ENCODE data around the gene MAP4K5. TPM values are rescaled to one million over a fixed set of nuclear protein-coding genes. Genes with fewer than 3 reads are reported as not detected.

Gene MAP4K5
- total and polyA plus RNA-seq, 4 donors, result 12.4 to 105 (median 30.2) TPM

- ATAC-seq (ENCODE audit: insufficient read depth, low FRiP score) (no peak), DNase-seq (peak in 2 of 3 donors; percentile 76 to 86)
- Histone ChIP-seq H3K9ac (ENCODE audit: insufficient read depth in 1 of 2, low read length in 2 of 2) (no peak overlapping the region), H3K27ac (ENCODE audit: low read depth in 1 of 2, low read length in 1 of 2) (no peak overlapping the region), H3K27me3 (ENCODE audit: control insufficient read depth in 3 of 3, insufficient read depth in 3 of 3, low read length in 2 of 3) (no peaks in the 10 kb centered on the region), H3K4me1 (ENCODE audit: control insufficient read depth in 5 of 5, insufficient read depth in 5 of 5, low read length in 5 of 5) (peaks cover 0 to 5% (median 0%) of the 10 kb centered on the region in 5 donors), H3K4me3 (no peak overlapping the region), H3K36me3 (ENCODE audit: control insufficient read depth in 4 of 4, insufficient read depth in 4 of 4, low read length in 4 of 4) (peaks cover 8 to 47% (median 28%) of the 10 kb centered on the region in 4 donors), H3K9me3 (ENCODE audit: control insufficient read depth in 4 of 4, insufficient read depth in 3 of 4, low read length in 3 of 4) (peaks cover 0 to 2% (median 0%) of the 10 kb centered on the region in 4 donors)
- WGBS, 2 donors, result 88 to 100% methylated on average over 1 of the region's 1 CpG
- TF ChIP-seq, protein P1, sequence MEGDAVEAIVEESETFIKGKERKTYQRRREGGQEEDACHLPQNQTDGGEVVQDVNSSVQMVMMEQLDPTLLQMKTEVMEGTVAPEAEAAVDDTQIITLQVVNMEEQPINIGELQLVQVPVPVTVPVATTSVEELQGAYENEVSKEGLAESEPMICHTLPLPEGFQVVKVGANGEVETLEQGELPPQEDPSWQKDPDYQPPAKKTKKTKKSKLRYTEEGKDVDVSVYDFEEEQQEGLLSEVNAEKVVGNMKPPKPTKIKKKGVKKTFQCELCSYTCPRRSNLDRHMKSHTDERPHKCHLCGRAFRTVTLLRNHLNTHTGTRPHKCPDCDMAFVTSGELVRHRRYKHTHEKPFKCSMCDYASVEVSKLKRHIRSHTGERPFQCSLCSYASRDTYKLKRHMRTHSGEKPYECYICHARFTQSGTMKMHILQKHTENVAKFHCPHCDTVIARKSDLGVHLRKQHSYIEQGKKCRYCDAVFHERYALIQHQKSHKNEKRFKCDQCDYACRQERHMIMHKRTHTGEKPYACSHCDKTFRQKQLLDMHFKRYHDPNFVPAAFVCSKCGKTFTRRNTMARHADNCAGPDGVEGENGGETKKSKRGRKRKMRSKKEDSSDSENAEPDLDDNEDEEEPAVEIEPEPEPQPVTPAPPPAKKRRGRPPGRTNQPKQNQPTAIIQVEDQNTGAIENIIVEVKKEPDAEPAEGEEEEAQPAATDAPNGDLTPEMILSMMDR (IDR thresholded peaks at IDR 0.05; ENCODE audit: control extremely low read depth, extremely low read depth), result no peak
Measured at GRCh38 chr14:50452296-50452695, 80.1 kb downstream of the MAP4K5 start.

DNA sequence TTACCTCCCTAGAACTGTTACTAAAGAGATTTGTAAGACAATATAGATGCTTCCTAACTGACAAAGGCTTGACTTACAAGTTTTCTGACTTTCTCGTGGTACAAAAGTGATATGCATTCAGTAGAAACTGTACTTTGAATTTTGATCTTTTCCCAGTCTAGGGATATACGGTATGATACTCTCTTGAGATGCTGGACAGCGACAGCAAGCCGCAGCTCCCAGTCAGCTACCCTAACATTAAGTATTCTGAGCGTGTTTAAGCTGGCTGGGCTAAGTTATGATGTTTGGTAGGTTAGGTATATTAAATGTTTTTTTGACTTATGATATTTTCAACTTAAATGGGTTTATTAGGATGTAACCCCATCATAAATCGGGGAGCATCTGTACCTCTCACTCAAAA is 80.5 kb downstream of the MAP4K5 start:
- Histone ChIP-seq H3K27ac (ENCODE audit: low read depth in 1 of 2, low read length in 1 of 2) (no peak overlapping the region), H3K9me3 (ENCODE audit: control insufficient read depth in 4 of 4, insufficient read depth in 3 of 4, low read length in 3 of 4) (peaks cover 0 to 2% (median 0%) of the 10 kb centered on the region in 4 donors), H3K27me3 (ENCODE audit: control insufficient read depth in 3 of 3, insufficient read depth in 3 of 3, low read length in 2 of 3) (no peaks in the 10 kb centered on the region), H3K36me3 (ENCODE audit: control insufficient read depth in 4 of 4, insufficient read depth in 4 of 4, low read length in 4 of 4) (peaks cover 6 to 45% (median 25%) of the 10 kb centered on the region in 4 donors), H3K9ac (ENCODE audit: insufficient read depth in 1 of 2, low read length in 2 of 2) (no peak overlapping the region), H3K4me3 (no peak overlapping the region), H3K4me1 (ENCODE audit: control insufficient read depth in 5 of 5, insufficient read depth in 5 of 5, low read length in 5 of 5) (peaks cover 0 to 5% (median 0%) of the 10 kb centered on the region in 5 donors)
- DNase-seq (peak in 1 of 3 donors; percentile 5), ATAC-seq (ENCODE audit: insufficient read depth, low FRiP score) (no peak)
- 97 to 98% methylated on average over 6 of the region's 6 CpGs for WGBS, 2 donors
- TF ChIP-seq, protein P1 (IDR thresholded peaks at IDR 0.05; ENCODE audit: control extremely low read depth, extremely low read depth), result no peak

DNA sequence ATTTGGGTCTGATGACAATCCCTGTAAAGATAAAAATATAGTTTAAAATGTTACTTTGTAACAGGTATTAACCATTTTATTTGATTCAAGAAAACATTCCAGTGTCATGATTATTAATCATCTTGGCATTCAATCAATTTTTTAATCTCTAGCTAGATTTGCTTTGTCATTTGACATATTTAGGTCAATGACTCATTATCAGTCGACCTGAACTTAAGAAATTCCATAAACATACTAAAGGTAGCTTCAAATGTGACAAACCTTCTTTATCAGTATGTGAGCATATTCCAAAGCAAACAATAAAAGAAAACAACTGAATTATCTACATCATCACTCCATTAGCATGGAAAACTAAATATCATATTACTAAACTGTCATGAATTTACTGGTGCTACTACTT is 84.9 kb downstream of the MAP4K5 start:
- no peaks in the 10 kb centered on the region for H3K9me3 ChIP-seq (ENCODE audit: control insufficient read depth in 4 of 4, insufficient read depth in 3 of 4, low read length in 3 of 4)
- peaks cover 0 to under 1% (median 0%) of the 10 kb centered on the region in 5 donors for H3K4me1 ChIP-seq (ENCODE audit: control insufficient read depth in 5 of 5, insufficient read depth in 5 of 5, low read length in 5 of 5)
- H3K36me3 ChIP-seq (ENCODE audit: control insufficient read depth in 4 of 4, insufficient read depth in 4 of 4, low read length in 4 of 4), result peaks cover 6 to 36% (median 24%) of the 10 kb centered on the region in 4 donors
- ATAC-seq (ENCODE audit: insufficient read depth, low FRiP score) (no peak), DNase-seq (no peak)
- H3K27me3 ChIP-seq (ENCODE audit: control insufficient read depth in 3 of 3, insufficient read depth in 3 of 3, low read length in 2 of 3), result no peaks in the 10 kb centered on the region
- H3K27ac ChIP-seq (ENCODE audit: low read depth in 1 of 2, low read length in 1 of 2), result no peak overlapping the region
- WGBS, 2 donors, result 31 to 65% methylated on average over 1 of the region's 1 CpG
- no peak overlapping the region for H3K9ac ChIP-seq (ENCODE audit: insufficient read depth in 1 of 2, low read length in 2 of 2)
- TF ChIP-seq, protein P1 (IDR thresholded peaks at IDR 0.05; ENCODE audit: control extremely low read depth, extremely low read depth), result no peak
- no peak overlapping the region for H3K4me3 ChIP-seq

GRCh38 chr14:50434528-50434927 is 97.8 kb downstream of the MAP4K5 start:
- TF ChIP-seq, protein P1 (IDR thresholded peaks at IDR 0.05; ENCODE audit: control extremely low read depth, extremely low read depth), result no peak
- ATAC-seq (ENCODE audit: insufficient read depth, low FRiP score), result no peak
- H3K9ac ChIP-seq (ENCODE audit: insufficient read depth in 1 of 2, low read length in 2 of 2), result no peak overlapping the region
- no peak overlapping the region for H3K27ac ChIP-seq (ENCODE audit: low read depth in 1 of 2, low read length in 1 of 2)
- H3K27me3 ChIP-seq (ENCODE audit: control insufficient read depth in 3 of 3, insufficient read depth in 3 of 3, low read length in 2 of 3), result no peaks in the 10 kb centered on the region
- H3K4me3 ChIP-seq, result no peak overlapping the region
- H3K4me1 ChIP-seq (ENCODE audit: control insufficient read depth in 5 of 5, insufficient read depth in 5 of 5, low read length in 5 of 5), result no peaks in the 10 kb centered on the region
- DNase-seq, result no peak
- H3K9me3 ChIP-seq (ENCODE audit: control insufficient read depth in 4 of 4, insufficient read depth in 3 of 4, low read length in 3 of 4), result peaks cover 0 to 1% (median 0%) of the 10 kb centered on the region in 4 donors
- H3K36me3 ChIP-seq (ENCODE audit: control insufficient read depth in 4 of 4, insufficient read depth in 4 of 4, low read length in 4 of 4), result peaks cover 6 to 35% (median 19%) of the 10 kb centered on the region in 4 donors

Measured in lung (tissue), 12 donors.